Measurements from ENCODE around the gene NADSYN1.

Gene NADSYN1

GRCh38 chr11:71472941-71473792 is 20.2 kb downstream of the NADSYN1 start:
- DNase-seq (ENCODE audit: low read depth in 2 of 2, low spot score in 1 of 2): no peak

- DNase-seq (ENCODE audit: low read depth in 2 of 2, low spot score in 1 of 2): no peak
These were observed 20.7 kb downstream of the NADSYN1 start for GRCh38 chr11:71473793-71474080.

DNA sequence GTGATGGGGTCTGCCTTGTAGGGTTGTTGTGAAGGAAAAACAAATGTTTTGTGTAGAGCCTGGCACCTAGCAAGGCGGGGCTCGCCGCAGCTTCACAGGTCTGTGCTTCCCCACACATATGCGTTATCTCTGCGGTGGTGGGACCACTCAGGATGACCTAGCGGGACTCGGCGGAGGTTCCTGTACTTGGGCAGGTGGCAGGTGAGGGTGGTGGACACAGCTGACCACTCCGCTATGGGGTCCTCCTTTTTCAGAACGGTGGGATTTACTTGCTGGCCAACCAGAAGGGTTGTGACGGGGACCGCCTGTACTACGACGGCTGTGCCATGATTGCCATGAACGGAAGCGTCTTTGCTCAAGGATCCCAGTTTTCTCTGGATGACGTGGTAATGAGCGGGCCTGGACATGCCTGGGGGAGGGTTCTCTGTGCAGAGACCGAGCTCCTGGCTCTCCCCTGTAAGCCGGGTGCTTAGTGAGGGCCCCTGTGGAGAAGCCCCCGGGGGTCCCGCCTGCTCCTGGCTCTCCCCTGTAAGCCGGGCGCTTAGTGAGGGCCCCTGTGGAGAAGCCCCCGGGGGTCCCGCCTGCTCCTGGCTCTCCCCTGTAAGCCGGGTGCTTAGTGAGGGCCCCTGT is 21.3 kb downstream of the NADSYN1 start:
- no peak for DNase-seq (ENCODE audit: low read depth in 2 of 2, low spot score in 1 of 2)

GRCh38 chr11:71474771-71475483 is 21.9 kb downstream of the NADSYN1 start:
- DNase-seq (ENCODE audit: low read depth in 2 of 2, low spot score in 1 of 2): no peak

GRCh38 chr11:71476031-71476430 is 23.0 kb downstream of the NADSYN1 start:
- DNase-seq (ENCODE audit: low read depth in 2 of 2, low spot score in 1 of 2): no peak

- no peak for DNase-seq (ENCODE audit: low read depth in 2 of 2, low spot score in 1 of 2)
These were observed 24.1 kb downstream of the NADSYN1 start for GRCh38 chr11:71476926-71477640.

- no peak for DNase-seq (ENCODE audit: low read depth in 2 of 2, low spot score in 1 of 2)
These were observed 24.9 kb downstream of the NADSYN1 start for GRCh38 chr11:71477641-71478527.

DNA sequence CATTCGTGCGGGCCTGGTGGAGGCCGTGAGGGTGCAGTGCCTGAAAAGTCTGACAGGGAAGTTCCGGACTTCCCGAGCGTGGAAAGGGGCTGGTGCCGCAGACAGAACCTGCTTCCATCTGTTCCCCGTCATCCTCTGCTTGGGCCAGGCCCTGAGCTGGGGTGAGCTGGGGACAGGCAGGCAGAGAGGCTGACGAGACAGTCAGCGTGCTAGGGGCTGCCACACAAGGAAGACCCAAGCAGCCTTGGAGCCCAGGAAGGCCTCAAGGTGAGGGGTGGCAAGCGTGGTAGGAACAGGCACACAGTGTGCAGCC is 25.5 kb downstream of the NADSYN1 start:
- no peak for DNase-seq (ENCODE audit: low read depth in 2 of 2, low spot score in 1 of 2)

DNA sequence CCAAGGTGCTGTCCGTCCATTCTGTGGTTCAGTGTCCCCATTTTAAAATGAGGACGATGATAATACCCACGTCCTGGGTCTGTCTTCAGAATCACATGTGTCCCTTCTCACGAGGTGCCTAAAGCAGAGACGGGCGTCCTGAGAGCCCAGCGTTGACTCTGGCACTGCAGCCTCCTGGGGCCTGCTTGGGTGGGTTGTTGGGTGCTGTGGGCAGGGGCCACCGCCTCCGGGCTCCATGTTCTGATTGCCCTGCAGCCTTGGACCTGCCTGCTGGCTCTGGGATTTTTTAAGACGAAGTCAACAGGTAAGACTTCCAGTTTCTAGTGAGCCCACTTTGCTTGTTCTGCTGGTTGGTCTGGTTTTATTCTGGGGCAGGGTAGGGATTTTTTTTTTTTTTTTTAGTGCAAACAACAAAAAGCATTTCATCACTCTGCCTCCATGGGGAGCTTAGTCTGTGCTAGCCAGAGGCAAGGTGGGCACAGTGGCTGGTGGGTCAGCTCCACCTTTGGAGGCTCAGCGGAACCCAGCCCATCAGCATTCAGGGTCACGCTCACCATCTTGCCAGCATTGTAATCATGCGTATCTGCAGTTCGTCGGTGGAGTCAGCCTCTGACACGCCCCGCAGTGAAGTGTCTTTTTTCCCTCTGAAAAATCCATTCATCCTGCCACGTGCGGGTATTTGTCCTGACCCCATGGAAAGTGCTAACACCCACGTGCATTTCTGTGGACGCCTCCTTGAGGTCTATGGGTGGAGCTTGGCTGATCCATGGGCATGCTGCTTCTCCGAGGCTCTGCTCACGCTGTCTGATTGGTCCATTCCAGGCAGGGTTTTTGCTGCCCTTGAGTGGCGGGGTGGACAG is 28.3 kb downstream of the NADSYN1 start:
- DNase-seq (ENCODE audit: low read depth in 2 of 2, low spot score in 1 of 2): no peak

DNA sequence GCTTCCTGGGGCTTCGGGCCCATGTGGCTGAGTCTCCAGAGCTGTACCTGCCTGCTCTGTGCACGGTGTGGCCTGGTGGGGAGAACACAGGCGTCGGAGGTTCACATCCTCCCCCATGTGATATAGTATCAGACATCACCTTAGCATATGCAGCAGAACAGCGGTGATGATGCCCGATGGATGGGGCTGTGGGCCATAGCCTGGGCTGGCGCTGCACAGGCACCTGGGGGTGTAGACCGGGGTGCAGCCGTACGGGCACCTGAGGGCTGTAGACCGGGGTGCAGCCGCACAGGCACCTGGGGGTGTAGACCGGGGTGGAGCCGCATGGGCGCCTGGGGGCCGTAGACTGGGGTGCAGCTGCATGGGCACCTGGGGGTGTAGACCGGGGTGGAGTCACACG is 29.2 kb downstream of the NADSYN1 start:
- no peak for DNase-seq (ENCODE audit: low read depth in 2 of 2, low spot score in 1 of 2)

DNA sequence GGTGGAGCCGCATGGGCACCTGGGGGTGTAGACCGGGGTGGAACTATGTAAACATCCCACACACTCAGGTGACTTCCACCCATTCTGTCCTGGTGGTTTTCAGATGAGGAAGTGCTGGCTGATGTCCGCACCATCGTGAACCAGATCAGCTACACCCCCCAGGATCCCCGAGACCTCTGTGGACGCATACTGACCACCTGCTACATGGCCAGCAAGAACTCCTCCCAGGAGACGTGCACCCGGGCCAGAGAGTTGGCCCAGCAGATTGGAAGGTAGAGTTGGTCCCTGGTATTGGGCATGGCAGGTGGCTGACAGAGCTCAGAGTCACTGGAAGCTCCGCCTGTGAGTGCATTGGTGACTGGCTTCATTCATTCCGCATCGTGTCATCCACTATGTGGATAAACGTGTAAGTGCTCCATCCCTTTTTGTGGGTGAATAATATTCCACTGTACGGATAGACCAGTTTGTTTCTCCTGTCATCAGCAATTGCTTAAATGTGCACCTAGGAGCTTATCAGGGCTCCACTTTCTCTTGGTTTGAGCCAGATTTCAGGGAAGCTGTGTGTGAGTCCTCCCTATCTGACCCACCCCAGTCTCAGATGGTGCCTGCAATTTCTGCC is 29.9 kb downstream of the NADSYN1 start:
- DNase-seq (ENCODE audit: low read depth in 2 of 2, low spot score in 1 of 2): no peak

GRCh38 chr11:71483692-71484091 is 30.7 kb downstream of the NADSYN1 start:
- DNase-seq (ENCODE audit: low read depth in 2 of 2, low spot score in 1 of 2): no peak

- no peak for DNase-seq (ENCODE audit: low read depth in 2 of 2, low spot score in 1 of 2)
These were observed 31.5 kb downstream of the NADSYN1 start for GRCh38 chr11:71484248-71485062.

DNA sequence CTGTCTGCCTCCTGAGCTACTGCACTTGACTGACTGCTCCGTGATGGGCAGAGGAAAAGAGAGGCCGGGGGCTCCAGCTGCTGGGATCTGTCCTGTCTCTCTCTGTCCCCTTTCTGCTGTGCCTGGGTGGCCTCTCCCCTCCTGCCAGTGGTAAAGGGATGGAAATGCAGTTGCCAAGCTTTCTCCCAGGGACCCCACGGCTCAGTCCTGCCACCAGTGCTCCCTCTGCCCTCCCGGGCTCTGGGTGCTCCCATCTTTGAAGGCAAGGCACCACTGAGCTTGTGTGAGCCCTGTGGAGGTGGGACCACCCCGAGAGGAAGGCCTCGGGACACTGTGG is 32.0 kb downstream of the NADSYN1 start:
- no peak for DNase-seq (ENCODE audit: low read depth in 2 of 2, low spot score in 1 of 2)

DNA sequence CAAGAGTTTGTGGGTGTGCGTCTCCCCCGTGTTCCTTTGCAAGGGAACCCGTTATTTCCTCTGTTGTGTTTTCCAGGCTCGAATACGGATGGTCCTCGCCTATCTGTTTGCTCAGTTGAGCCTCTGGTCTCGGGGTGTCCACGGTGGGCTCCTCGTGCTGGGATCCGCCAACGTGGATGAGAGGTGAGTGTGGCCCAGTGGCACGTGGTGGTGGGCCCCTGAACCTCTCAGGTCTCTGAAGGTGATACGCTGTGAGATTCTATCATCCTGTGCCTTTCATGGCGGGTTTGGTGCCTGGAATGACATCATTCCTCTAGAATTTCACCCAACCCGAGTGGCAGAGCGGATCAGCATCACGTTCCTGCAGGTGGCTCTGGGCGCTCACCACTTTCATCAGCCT is 32.5 kb downstream of the NADSYN1 start:
- no peak for DNase-seq (ENCODE audit: low read depth in 2 of 2, low spot score in 1 of 2)

DNA sequence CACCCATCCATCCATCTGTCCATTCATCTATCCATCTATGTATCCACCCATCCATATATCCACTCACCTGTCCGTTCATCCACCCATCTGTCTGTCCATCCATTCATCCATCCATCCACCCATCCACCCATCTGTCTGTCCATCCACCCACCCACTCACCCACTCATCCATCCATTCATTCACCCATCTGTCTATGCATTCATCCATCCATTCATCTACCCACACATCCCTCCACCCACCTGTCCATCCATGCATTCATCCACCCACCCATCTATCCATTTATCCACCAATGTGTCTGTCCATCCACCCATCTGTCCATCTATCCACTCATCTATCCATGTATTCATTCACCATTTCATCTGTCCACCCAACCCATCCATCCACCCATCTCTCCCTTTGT is 33.3 kb downstream of the NADSYN1 start:
- no peak for DNase-seq (ENCODE audit: low read depth in 2 of 2, low spot score in 1 of 2)

DNA sequence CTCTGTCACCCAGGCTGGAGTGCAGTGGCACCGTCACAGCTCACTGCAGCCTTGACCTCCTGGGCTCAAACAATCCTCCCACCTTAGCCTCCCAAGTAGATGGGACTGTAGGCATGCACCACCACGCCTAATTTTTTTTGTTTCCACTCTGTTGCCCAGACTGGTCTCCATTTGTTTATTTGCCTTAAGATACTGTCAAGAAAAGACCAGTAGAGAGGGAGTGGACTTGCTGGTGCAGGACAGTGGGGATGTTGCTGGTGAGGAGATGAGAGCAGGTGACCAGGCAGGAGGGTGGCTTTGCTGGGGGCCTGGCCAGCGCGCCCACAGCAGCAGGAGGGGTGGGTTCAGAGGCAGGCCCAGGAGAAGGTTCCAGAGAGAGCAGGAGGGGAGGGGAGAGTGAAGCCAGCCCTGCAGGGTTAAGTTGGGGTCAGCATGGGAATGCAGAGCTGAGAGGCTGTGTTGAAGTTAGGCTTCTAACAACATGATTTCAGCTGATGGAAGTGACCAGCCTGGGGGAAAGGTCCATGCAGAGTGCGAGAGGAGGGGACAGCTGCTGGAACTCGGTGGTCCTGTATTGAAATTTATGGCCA is 35.8 kb downstream of the NADSYN1 start:
- no peak for DNase-seq (ENCODE audit: low read depth in 2 of 2, low spot score in 1 of 2)

GRCh38 chr11:71489311-71490043 is 36.5 kb downstream of the NADSYN1 start:
- no peak for DNase-seq (ENCODE audit: low read depth in 2 of 2, low spot score in 1 of 2)
